PFSK-1 (cell line): ENCODE results near the gene SPATS2L.

Experiments used
- POLR2AphosphoS5 ChIP-seq: IDR thresholded peaks from 2 replicates; pipeline ENCODE4 v1.6.1; 2012; ENCODE audit warnings: low read depth, mild to moderate bottlenecking, control low read depth, low read length, moderate library complexity
- TAF1 ChIP-seq: IDR thresholded peaks from 2 replicates; pipeline ENCODE4 v1.6.1; 2012; ENCODE audit warnings: low read length, control low read depth, borderline replicate concordance; ENCODE audit not compliant: insufficient read depth
- TF ChIP-seq, protein P1 (sequence below), 2 experiments: IDR thresholded peaks; 2 replicates each; pipeline versions ENCODE4 v1.6.1 to v1.8.0; 2011 to 2012; ENCODE audit warnings: low read depth in 2 of 2, low read length in 2 of 2, control low read depth in 1 of 2, inconsistent platforms in 1 of 2, mild to moderate bottlenecking in 1 of 2, moderate library complexity in 1 of 2; ENCODE audit not compliant: insufficient read depth in 1 of 2

DNA sequence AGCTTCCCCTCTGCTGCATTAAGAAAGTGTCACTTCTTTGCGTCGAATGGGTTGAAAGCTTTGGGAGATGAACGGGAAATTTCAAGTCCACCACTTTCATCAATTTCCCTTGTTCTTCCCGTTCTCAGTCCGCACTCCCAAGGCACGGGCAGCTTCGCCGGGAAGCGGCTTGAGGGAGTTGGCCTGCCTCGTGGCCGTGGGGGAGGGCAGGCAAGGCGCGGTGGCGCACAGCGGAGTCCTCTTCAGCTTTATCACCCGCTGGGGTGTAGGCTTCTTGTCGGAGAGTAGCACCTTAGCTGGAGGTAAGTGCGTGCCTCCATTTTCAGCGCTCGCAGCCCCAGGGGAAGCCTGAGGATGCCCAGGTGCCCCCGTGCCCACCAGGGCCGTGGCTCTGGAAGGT, 183.5 kb downstream of the SPATS2L start:
- TF ChIP-seq POLR2AphosphoS5 = no peak
- no peak for TF ChIP-seq TAF1
- TF ChIP-seq, protein P1, sequence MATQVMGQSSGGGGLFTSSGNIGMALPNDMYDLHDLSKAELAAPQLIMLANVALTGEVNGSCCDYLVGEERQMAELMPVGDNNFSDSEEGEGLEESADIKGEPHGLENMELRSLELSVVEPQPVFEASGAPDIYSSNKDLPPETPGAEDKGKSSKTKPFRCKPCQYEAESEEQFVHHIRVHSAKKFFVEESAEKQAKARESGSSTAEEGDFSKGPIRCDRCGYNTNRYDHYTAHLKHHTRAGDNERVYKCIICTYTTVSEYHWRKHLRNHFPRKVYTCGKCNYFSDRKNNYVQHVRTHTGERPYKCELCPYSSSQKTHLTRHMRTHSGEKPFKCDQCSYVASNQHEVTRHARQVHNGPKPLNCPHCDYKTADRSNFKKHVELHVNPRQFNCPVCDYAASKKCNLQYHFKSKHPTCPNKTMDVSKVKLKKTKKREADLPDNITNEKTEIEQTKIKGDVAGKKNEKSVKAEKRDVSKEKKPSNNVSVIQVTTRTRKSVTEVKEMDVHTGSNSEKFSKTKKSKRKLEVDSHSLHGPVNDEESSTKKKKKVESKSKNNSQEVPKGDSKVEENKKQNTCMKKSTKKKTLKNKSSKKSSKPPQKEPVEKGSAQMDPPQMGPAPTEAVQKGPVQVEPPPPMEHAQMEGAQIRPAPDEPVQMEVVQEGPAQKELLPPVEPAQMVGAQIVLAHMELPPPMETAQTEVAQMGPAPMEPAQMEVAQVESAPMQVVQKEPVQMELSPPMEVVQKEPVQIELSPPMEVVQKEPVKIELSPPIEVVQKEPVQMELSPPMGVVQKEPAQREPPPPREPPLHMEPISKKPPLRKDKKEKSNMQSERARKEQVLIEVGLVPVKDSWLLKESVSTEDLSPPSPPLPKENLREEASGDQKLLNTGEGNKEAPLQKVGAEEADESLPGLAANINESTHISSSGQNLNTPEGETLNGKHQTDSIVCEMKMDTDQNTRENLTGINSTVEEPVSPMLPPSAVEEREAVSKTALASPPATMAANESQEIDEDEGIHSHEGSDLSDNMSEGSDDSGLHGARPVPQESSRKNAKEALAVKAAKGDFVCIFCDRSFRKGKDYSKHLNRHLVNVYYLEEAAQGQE (IDR thresholded peaks at IDR 0.05; ENCODE audit: insufficient read depth in 1 of 2, low read depth in 2 of 2, low read length in 2 of 2) = no peak
